GM12873 (cell line): ENCODE data around the gene CLCA2.

Source experiments
- TF ChIP-seq, protein P1 (sequence below): IDR thresholded peaks from 2 replicates; pipeline ENCODE4 v1.5.1; 2012; ENCODE audit warnings: low read depth, mild to moderate bottlenecking, moderate library complexity, low read length, control low read depth; ENCODE audit not compliant: insufficient read depth; ENCODE audit errors: missing control alignments

CLCA2 gene

DNA sequence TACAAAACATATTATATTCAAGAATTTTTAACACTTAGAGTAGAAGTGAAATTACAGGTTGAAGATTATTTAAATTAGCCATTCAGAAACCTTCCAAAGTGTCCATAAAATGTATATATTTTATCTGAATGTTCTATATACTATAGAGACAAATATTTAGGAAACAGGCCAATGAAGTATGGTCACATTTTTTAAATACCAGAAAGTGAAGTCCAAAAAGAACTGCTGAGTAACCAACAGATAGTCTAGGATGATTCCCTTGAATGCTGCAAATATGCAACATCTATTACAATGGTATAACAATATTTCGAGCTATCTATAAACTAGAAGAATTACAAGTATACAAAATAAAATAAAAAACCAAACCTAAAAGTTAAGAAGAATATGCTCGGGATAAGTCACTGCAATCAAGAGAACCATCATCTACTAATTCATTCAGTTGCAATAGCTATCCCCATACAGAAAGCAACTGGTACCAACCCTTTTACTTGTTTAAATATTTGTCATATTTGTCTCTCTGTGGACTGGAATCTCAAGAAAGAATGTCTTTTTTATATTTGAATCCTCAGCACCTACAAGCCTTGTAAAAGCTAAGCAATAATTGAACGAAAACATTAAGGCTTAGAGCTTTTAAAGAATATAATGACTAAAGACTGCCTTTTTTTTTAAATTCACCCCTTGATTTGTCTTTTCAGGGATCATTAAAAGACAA lies 35.9 kb upstream of the CLCA2 start:
- TF ChIP-seq, protein P1, sequence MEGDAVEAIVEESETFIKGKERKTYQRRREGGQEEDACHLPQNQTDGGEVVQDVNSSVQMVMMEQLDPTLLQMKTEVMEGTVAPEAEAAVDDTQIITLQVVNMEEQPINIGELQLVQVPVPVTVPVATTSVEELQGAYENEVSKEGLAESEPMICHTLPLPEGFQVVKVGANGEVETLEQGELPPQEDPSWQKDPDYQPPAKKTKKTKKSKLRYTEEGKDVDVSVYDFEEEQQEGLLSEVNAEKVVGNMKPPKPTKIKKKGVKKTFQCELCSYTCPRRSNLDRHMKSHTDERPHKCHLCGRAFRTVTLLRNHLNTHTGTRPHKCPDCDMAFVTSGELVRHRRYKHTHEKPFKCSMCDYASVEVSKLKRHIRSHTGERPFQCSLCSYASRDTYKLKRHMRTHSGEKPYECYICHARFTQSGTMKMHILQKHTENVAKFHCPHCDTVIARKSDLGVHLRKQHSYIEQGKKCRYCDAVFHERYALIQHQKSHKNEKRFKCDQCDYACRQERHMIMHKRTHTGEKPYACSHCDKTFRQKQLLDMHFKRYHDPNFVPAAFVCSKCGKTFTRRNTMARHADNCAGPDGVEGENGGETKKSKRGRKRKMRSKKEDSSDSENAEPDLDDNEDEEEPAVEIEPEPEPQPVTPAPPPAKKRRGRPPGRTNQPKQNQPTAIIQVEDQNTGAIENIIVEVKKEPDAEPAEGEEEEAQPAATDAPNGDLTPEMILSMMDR = no peak

DNA sequence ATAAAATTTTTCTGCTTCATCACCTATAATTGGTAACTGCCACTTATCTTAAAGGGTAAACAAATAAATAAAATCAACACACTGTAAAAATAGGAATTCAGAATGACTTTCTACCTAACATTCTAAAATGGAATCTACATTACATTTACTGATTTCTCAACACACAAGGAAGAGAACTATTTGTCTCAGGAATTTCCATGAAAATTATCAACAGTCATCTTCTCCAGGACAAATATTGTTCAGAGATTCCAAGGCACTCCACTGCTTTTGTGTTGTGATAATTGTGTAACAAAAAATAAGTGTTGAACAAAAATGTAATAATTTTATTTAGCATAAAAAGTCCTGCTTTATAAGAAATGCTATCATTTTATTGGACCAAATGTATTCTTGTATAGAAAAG lies 35.2 kb upstream of the CLCA2 start:
- TF ChIP-seq, protein P1 = no peak

DNA sequence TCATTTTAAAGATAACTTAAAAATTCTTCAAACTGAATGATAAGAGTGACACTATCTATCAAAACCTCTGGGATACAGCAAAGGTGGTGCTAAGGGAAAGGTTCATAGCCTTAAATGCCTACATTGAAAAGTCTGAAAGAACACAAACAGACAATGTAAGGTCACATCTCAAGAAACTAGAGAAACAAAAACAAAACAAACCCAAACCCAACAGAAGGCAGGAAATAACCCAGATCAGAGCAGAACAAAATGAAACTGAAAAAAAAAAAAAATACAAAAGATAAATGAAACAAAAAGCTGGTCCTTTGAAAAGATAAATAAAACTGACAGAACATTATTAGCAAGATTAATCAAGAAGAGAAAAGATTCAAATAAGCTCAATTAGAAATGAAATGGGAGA lies 34.7 kb upstream of the CLCA2 start:
- TF ChIP-seq, protein P1 = no peak

DNA sequence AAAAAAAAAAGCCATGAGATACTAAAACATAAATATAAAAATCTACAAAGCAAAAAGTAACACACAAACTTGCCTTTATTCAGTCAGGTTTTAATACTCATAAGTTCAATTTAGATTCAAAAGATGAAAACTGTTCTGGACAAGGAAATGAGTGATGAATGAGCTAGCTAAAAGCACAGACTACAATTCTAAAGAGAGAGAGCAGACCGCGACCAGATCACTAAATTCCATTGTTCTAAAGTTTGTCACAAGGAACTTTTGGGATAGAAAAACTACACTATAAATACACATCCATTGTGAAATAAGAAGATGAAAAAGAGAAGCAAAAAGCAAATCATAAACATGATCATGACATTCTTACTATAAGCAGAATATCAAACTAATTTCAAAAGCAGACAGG lies 29.6 kb upstream of the CLCA2 start:
- TF ChIP-seq, protein P1 = no peak

DNA sequence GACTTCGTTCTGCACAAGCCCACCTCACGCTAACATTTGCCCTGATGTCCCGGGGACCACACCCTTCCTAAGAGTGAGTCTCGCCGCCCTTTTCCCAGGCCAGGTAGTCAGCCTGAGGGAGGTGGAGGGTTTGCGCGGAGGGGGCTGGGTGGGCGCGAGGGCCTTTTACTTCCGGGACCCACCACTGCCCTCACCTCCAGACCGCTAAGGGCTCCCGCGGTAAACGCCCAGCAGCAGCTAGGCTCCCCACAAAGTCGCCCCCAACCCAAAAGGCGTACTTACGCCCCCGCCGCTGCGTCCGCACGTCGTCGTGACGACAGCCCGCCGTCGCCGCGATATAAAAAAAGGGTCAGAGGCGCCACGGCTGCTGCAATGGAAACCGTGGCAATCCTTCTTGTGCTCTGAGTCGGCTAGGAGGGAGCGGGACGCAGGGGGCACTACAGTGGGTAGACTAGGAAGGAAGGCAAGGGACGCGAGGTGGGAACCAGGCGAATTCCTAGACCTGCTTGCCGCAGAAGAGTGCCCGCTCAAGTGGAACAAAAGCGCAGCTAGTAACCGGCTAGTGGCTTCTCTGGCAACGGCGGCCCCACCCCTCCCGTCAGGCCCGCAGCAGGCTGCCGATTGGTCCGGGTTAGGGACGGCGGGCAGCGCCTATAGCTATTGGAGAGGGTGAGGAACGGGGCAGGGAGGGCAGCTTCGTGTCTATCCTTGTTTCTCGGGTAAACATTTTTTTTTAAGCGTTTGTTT lies 28.0 kb upstream of the CLCA2 start, which contains the start of gene ODF2L:
ODF2L (minus strand) TSS at position 573 of the 747 bp plus-strand sequence. CDS start 9,296 bp downstream, outside the sequence.
- TF ChIP-seq, protein P1 = no peak

DNA sequence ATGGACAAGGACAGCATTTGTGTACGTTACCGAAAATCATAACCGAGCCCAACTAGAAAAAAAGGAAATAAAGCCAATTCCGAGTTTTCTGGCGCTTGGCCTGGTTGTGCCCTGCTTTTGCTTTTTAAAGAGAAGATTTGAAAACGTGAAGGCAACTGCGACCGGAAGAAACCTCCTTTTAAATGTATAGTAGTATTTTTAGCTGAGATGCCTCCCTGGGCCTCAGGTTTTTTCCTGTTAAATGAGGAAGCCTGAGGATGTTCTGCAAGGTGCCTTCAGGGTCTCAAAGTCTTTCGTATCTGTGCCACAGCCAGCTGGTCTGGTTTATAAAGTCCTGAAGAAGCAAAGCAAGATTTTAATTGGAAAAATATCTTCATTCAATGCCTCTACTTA lies 27.5 kb upstream of the CLCA2 start:
- TF ChIP-seq, protein P1 = no peak

DNA sequence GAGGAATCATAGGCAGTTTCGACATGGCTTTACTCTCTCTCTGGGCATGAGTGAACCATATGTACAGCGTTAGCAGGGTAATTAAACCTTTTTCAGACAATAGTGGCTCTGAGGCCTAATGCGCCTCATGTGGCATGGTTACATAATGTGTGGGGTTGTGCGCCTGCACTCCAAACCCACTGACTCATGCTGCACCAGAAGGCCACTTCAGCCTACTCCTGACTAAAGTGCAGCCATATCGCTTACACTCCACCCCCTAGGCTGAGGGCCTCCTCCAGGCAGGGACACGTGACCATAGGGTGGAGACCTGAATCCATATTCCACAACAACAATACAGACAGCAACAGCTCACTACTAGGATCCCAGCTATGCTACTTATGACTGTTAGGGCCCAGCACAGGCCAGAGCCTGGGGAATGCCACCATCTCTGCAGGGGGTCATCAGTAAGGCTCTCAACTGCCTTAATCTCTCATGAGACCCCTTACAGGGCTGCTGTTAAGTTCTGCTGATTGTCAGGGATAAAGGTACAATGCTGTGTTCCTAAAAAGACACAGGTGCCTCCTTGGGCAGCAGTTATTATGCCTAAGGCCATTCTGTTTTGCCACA lies 14.5 kb upstream of the CLCA2 start:
- TF ChIP-seq, protein P1 = no peak
